Large intestine (tissue), 12 donors: Measurements from ENCODE around the gene ZNF98. TPM values are rescaled to one million over a fixed set of nuclear protein-coding genes. Genes with fewer than 3 reads are reported as not detected.
A peak's percentile ranks its signal among the peaks of the same experiment; 100 is the strongest.

ENCODE experiments used
- DNase-seq, 2 donors: peaks; one replicate each; pipeline versions ENCODE4 v3.0.0 to v3.0.0-alpha.2; 2013
- H3K27ac ChIP-seq: one replicate; pipeline ENCODE4 v1.5.1; 2013; ENCODE audit warnings: low read length
- H3K27me3 ChIP-seq: 2 replicates; pipeline ENCODE4 v1.6.1; 2013; ENCODE audit warnings: low read length; ENCODE audit not compliant: control insufficient read depth, insufficient read depth
- H3K36me3 ChIP-seq: 2 replicates; pipeline ENCODE4 v1.6.1; 2013; ENCODE audit warnings: low read length; ENCODE audit not compliant: control insufficient read depth, insufficient read depth
- H3K4me1 ChIP-seq: one replicate; pipeline ENCODE4 v1.6.1; 2013; ENCODE audit warnings: low read length; ENCODE audit not compliant: control insufficient read depth, insufficient read depth
- H3K4me3 ChIP-seq: one replicate; pipeline ENCODE4 v1.5.1; 2013; ENCODE audit warnings: low read length
- H3K9me3 ChIP-seq: one replicate; pipeline ENCODE4 v1.6.1; 2013; ENCODE audit warnings: mild to moderate bottlenecking, low read depth, low read length, moderate library complexity; ENCODE audit not compliant: control insufficient read depth
- WGBS: methylation state at CpG from one replicate; pipeline ENCODE4 v1.1.5; 2013; ENCODE audit warnings: low lambda C conversion rate; ENCODE audit not compliant: insufficient coverage; 5-methylcytosine and 5-hydroxymethylcytosine counted together
- long read RNA-seq, 11 donors: transcript quantifications; one replicate each; lab custom pipeline, GENCODE V29; 2026
- polyA plus RNA-seq: library from polyadenylated mRNA; unstranded; fragments of 120-200 nt; gene quantifications from one replicate; pipeline ENCODE4 v1.2.1, GENCODE V29; 2013

The ZNF98 gene
- 1.2 TPM for polyA plus RNA-seq
- long read RNA-seq, donor 1: 0 reads
- long read RNA-seq, donor 2: 0 reads
- long read RNA-seq, donor 3: 0 reads
- long read RNA-seq, donor 4: 0 reads
- long read RNA-seq, donor 5: 0 reads
- long read RNA-seq, donor 6: 0 reads
- long read RNA-seq, donor 7: 0 reads
- long read RNA-seq, donor 8: 0 reads
- long read RNA-seq, donor 9: 0 reads
- long read RNA-seq, donor 10: 0 reads
- long read RNA-seq, donor 11, partial matches to known transcripts: 0 of 1 reads
- long read RNA-seq, donor 11, other reads (novel, unspliced or antisense): 0 of 1 reads

DNA sequence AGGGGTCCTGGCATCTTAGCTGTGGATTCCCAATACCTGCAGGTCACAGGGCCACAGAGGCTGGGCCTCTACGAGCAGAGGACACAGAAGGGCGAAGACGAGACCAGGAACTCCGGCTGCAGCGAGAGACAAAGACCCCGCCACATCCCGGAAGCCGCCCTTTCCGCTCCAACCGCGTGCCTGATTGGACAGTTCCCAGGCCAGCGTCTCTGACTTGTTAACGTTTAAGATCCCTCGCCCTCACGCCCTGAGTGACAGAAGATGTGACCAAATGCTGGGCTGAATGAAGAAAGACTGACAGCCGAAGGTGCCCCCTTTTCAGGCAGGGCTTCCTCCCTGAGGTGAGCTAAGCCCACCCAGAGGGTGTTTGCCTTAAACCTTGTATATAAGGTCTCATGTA, at the start of gene ZNF98:
ZNF98 (minus strand) TSS at position 136 of the 400 bp plus-strand sequence; CDS start at position 14, 122 bp downstream.
- H3K4me1 ChIP-seq: no peaks in the 10 kb centered on the region
- H3K27ac ChIP-seq: no peak within 1 kb of the TSS
- H3K9me3 ChIP-seq: peaks cover 19% of the 10 kb centered on the region
- no CpG with 5 or more reads among the region's 16 CpGs for WGBS
- H3K4me3 ChIP-seq: no peak within 1 kb of the TSS
- peak; percentile 19 to 55 for DNase-seq
- no peaks in the 10 kb centered on the region for H3K27me3 ChIP-seq
- H3K36me3 ChIP-seq: no peaks in the 10 kb centered on the region

- H3K36me3 ChIP-seq: no peaks in the 10 kb centered on the region
- no peak overlapping the region for H3K4me3 ChIP-seq
- no peaks in the 10 kb centered on the region for H3K27me3 ChIP-seq
- WGBS: 90% methylated on average over 2 of the region's 3 CpGs
- H3K27ac ChIP-seq: no peak overlapping the region
- H3K4me1 ChIP-seq: no peaks in the 10 kb centered on the region
- DNase-seq: no peak
- H3K9me3 ChIP-seq: no peaks in the 10 kb centered on the region
Measured at GRCh38 chr19:22446605-22447004, 24.5 kb upstream of the ZNF98 start.

DNA sequence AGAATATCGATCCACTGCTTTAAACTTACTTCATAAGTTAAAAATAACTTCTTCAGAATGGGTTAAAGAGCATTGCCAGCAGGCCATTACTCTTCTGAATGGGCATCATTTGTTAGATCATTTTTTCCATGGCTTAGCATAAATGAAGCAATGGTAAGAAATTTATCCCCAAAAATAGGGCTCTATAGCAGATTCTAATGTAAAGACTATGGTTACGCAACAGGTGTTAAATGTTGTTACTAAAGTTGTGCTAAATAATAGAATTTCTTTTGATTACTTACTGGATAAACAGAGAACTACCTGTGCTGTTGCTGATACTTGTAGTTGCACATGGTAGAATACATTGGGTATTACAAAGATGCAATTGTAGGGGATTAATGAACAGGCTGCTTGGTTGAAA, 15.9 kb upstream of the ZNF98 start:
- H3K27me3 ChIP-seq: no peaks in the 10 kb centered on the region
- no peak overlapping the region for H3K27ac ChIP-seq
- H3K36me3 ChIP-seq: no peaks in the 10 kb centered on the region
- H3K9me3 ChIP-seq: no peaks in the 10 kb centered on the region
- DNase-seq: no peak
- H3K4me3 ChIP-seq: no peak overlapping the region
- WGBS: 100% methylated on average over 1 of the region's 2 CpGs
- H3K4me1 ChIP-seq: no peaks in the 10 kb centered on the region

- H3K36me3 ChIP-seq: no peaks in the 10 kb centered on the region
- no peak overlapping the region for H3K4me3 ChIP-seq
- no peaks in the 10 kb centered on the region for H3K4me1 ChIP-seq
- H3K27ac ChIP-seq: no peak overlapping the region
- DNase-seq: peak in 1 of 2 donors; percentile 6
- WGBS: 15% methylated on average over 2 of the region's 60 CpGs
- H3K27me3 ChIP-seq: no peaks in the 10 kb centered on the region
- H3K9me3 ChIP-seq: peaks cover 22% of the 10 kb centered on the region
Measured at GRCh38 chr19:22427960-22428913, 6.1 kb upstream of the ZNF98 start.

GRCh38 chr19:22427547-22427946, 5.4 kb upstream of the ZNF98 start:
- Histone ChIP-seq H3K9me3 (peaks cover 25% of the 10 kb centered on the region), H3K27ac (no peak overlapping the region), H3K36me3 (no peaks in the 10 kb centered on the region), H3K4me3 (no peak overlapping the region), H3K4me1 (no peaks in the 10 kb centered on the region), H3K27me3 (no peaks in the 10 kb centered on the region)
- WGBS: no CpG with 5 or more reads among the region's 19 CpGs
- peak in 1 of 2 donors; percentile 14 for DNase-seq

- Histone ChIP-seq H3K9me3 (peaks cover 28% of the 10 kb centered on the region), H3K27ac (no peak overlapping the region), H3K27me3 (no peaks in the 10 kb centered on the region), H3K4me3 (no peak overlapping the region), H3K4me1 (no peaks in the 10 kb centered on the region), H3K36me3 (no peaks in the 10 kb centered on the region)
- no peak for DNase-seq
- no CpG with 5 or more reads among the region's 8 CpGs for WGBS
Measured at GRCh38 chr19:22426901-22427300, 4.8 kb upstream of the ZNF98 start.

GRCh38 chr19:22421797-22422196, 349 bp downstream of the ZNF98 start:
- WGBS: no CpG with 5 or more reads among the region's 20 CpGs
- H3K4me3 ChIP-seq: no peak overlapping the region

GRCh38 chr19:22354665-22355064, 67.5 kb downstream of the ZNF98 start:
- no peaks in the 10 kb centered on the region for H3K27me3 ChIP-seq
- DNase-seq: no peak
- no peak overlapping the region for H3K4me3 ChIP-seq
- WGBS: no CpG with 5 or more reads among the region's 2 CpGs
- no peaks in the 10 kb centered on the region for H3K4me1 ChIP-seq
- H3K36me3 ChIP-seq: no peaks in the 10 kb centered on the region
- no peak overlapping the region for H3K27ac ChIP-seq
- peaks cover 5% of the 10 kb centered on the region for H3K9me3 ChIP-seq

More at GRCh38 chr19:22421797-22422196, 349 bp downstream of the ZNF98 start:
- Histone ChIP-seq H3K9me3 (peaks cover 19% of the 10 kb centered on the region), H3K4me1 (no peaks in the 10 kb centered on the region), H3K36me3 (no peaks in the 10 kb centered on the region), H3K27me3 (no peaks in the 10 kb centered on the region), H3K27ac (no peak overlapping the region)
- no peak for DNase-seq

Other genes with a start within 250 kb of the ZNF98 start
- 1.9 TPM for gene ZNF676, start 225.4 kb downstream of the ZNF98 start, polyA plus RNA-seq
- 0.01 TPM for gene ZNF729, start 135.9 kb downstream of the ZNF98 start, polyA plus RNA-seq
- gene ZNF492, start 212.0 kb upstream of the ZNF98 start, polyA plus RNA-seq: 1.2 TPM